H1 (cell line): ENCODE measurements around the gene PARD6B.

Experiments used
- ATF2 ChIP-seq: IDR thresholded peaks from 2 replicates; pipeline ENCODE4 v1.6.1; 2012; ENCODE audit warnings: low read length, inconsistent platforms
- CTCF ChIP-seq, 3 experiments: IDR thresholded peaks; 1 replicate in 2 of 3; 2 replicates in 1 of 3; pipeline versions ENCODE4 v1.5.1 to v1.6.1; 2011; ENCODE audit warnings: low read length in 3 of 3, mild to moderate bottlenecking in 3 of 3, inconsistent platforms in 2 of 3, low read depth in 1 of 3, moderate library complexity in 1 of 3; ENCODE audit not compliant: insufficient read depth in 1 of 3; ENCODE audit errors: control extremely low read depth in 1 of 3
- EP300 ChIP-seq, 2 experiments: IDR thresholded peaks; 1 replicate in 1 of 2; 2 replicates in 1 of 2; pipeline ENCODE4 v1.6.1; 2011 to 2012; ENCODE audit warnings: low read depth in 2 of 2, low read length in 2 of 2, mild to moderate bottlenecking in 2 of 2, borderline replicate concordance in 1 of 2, inconsistent platforms in 1 of 2, moderate library complexity in 1 of 2
- GABPA ChIP-seq: IDR thresholded peaks from 2 replicates; pipeline ENCODE4 v1.6.1; 2011; ENCODE audit warnings: mild to moderate bottlenecking, low read length, moderate library complexity, borderline replicate concordance; ENCODE audit not compliant: insufficient read depth
- JUN ChIP-seq: IDR thresholded peaks from 2 replicates; pipeline ENCODE4 v1.6.1; 2011; ENCODE audit warnings: low read depth, mild to moderate bottlenecking, improper control_type of control experiment, low read length
- KDM4A ChIP-seq: IDR thresholded peaks from one replicate; pipeline ENCODE4 v1.7.1; 2012; ENCODE audit warnings: low read depth, mild to moderate bottlenecking, moderate library complexity, low read length, inconsistent platforms; ENCODE audit not compliant: severe bottlenecking
- MAX ChIP-seq: IDR thresholded peaks from 2 replicates; pipeline ENCODE4 v1.6.1; 2012; ENCODE audit warnings: inconsistent platforms
- POLR2AphosphoS5 ChIP-seq: IDR thresholded peaks from 2 replicates; pipeline ENCODE4 v1.6.1; 2011; ENCODE audit warnings: low read depth, low read length
- RAD21 ChIP-seq, 2 experiments: IDR thresholded peaks in 1 of 2; conservative IDR thresholded peaks in 1 of 2; 2 replicates each; pipeline ENCODE4 v1.6.1; 2011; ENCODE audit warnings: low read depth in 2 of 2, low read length in 2 of 2, improper control_type of control experiment in 1 of 2, inconsistent platforms in 1 of 2, mild to moderate bottlenecking in 1 of 2, moderate library complexity in 1 of 2
- SIN3A ChIP-seq, 2 experiments: IDR thresholded peaks in 1 of 2; conservative IDR thresholded peaks in 1 of 2; 2 replicates each; pipeline ENCODE4 v1.6.1; 2011 to 2012; ENCODE audit warnings: low read length in 2 of 2, improper control_type of control experiment in 1 of 2, low read depth in 1 of 2, mild to moderate bottlenecking in 1 of 2
- SIRT6 ChIP-seq: IDR thresholded peaks from one replicate; pipeline ENCODE4 v1.7.1; 2012; ENCODE audit warnings: low read length, inconsistent platforms
- SP1 ChIP-seq: IDR thresholded peaks from 2 replicates; pipeline ENCODE4 v1.6.1; 2011; ENCODE audit warnings: low read depth, low read length
- ZNF274 ChIP-seq: IDR thresholded peaks from 2 replicates; pipeline ENCODE4 v1.7.0; 2012; ENCODE audit warnings: low read length, borderline replicate concordance; ENCODE audit errors: extremely low read depth

- TF ChIP-seq EP300 (IDR thresholded peaks at IDR 0.05; ENCODE audit: borderline replicate concordance in 1 of 2, low read depth in 2 of 2, low read length in 2 of 2), result no peak
- no peak for TF ChIP-seq JUN
- TF ChIP-seq SIN3A (conservative IDR thresholded peaks at IDR 0.05 in 1 of 2, IDR thresholded peaks at IDR 0.05 in 1 of 2; ENCODE audit: low read depth in 1 of 2, low read length in 2 of 2), result no peak
- no peak for TF ChIP-seq MAX
- TF ChIP-seq RAD21 (IDR thresholded peaks at IDR 0.05 in 1 of 2, conservative IDR thresholded peaks at IDR 0.05 in 1 of 2; ENCODE audit: low read depth in 2 of 2, low read length in 2 of 2), result no peak
- no peak for TF ChIP-seq ZNF274
- no peak for TF ChIP-seq SIRT6
- TF ChIP-seq CTCF (IDR thresholded peaks at IDR 0.05; ENCODE audit: control extremely low read depth in 1 of 3, insufficient read depth in 1 of 3, low read depth in 1 of 3, low read length in 3 of 3), result no peak
- TF ChIP-seq SP1, result no peak
- TF ChIP-seq GABPA, result no peak
- no peak for TF ChIP-seq POLR2AphosphoS5
- no peak for TF ChIP-seq KDM4A
- TF ChIP-seq ATF2, result no peak
Measured at GRCh38 chr20:50783390-50783789, 52.0 kb downstream of the PARD6B start.
